D721Med (cell line): ENCODE results near the gene CST9.
"Not testable (repeated sequence)": the region's sequence is repeated elsewhere in the genome, so short reads cannot be mapped to it uniquely, and the experiment has no call there.

ENCODE experiments used
- DNase-seq: peaks from one replicate; pipeline ENCODE4 v3.0.0; 2011; ENCODE audit warnings: low spot score; ENCODE audit not compliant: insufficient read length
- FAIRE-seq: peaks from 2 replicates; lab custom pipeline; 2011; peaks lifted over from hg19 to GRCh38; lab: Jason Lieb, UNC
- TF ChIP-seq, protein P1 (sequence below): IDR thresholded peaks from 2 replicates; pipeline ENCODE4 v1.5.1; 2012; ENCODE audit warnings: mild to moderate bottlenecking, control low read depth; ENCODE audit not compliant: insufficient read depth; ENCODE audit errors: missing control alignments

CST9 gene

DNA sequence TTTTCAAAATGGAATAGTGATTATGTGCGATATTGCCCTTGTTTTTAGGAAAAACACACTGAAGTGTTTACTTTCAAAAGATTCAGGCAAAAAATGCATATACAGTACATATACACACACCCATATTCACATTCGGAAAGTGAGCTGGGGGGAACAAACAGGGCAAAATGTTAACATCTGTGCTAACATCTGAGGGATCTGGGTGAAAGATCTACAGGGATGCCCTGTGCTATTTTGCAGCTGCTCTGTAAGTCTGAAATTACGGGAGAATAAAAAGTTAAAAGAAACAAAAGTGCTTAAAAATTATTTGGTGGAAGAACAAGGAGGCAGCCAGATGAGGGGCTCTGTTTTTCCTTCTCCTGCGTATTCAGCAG lies 31.2 kb upstream of the CST9 start:
- no peak for DNase-seq
- no peak for FAIRE-seq
- TF ChIP-seq, protein P1, sequence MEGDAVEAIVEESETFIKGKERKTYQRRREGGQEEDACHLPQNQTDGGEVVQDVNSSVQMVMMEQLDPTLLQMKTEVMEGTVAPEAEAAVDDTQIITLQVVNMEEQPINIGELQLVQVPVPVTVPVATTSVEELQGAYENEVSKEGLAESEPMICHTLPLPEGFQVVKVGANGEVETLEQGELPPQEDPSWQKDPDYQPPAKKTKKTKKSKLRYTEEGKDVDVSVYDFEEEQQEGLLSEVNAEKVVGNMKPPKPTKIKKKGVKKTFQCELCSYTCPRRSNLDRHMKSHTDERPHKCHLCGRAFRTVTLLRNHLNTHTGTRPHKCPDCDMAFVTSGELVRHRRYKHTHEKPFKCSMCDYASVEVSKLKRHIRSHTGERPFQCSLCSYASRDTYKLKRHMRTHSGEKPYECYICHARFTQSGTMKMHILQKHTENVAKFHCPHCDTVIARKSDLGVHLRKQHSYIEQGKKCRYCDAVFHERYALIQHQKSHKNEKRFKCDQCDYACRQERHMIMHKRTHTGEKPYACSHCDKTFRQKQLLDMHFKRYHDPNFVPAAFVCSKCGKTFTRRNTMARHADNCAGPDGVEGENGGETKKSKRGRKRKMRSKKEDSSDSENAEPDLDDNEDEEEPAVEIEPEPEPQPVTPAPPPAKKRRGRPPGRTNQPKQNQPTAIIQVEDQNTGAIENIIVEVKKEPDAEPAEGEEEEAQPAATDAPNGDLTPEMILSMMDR, result no peak

- DNase-seq, result no peak
- no peak for FAIRE-seq
These were observed 30.6 kb upstream of the CST9 start for GRCh38 chr20:23636182-23636907.

GRCh38 chr20:23635768-23636090 lies 30.0 kb upstream of the CST9 start:
- DNase-seq, FAIRE-seq: not testable (repeated sequence)

More at GRCh38 chr20:23636182-23636907, 30.6 kb upstream of the CST9 start:
- TF ChIP-seq, protein P1, result no peak

DNA sequence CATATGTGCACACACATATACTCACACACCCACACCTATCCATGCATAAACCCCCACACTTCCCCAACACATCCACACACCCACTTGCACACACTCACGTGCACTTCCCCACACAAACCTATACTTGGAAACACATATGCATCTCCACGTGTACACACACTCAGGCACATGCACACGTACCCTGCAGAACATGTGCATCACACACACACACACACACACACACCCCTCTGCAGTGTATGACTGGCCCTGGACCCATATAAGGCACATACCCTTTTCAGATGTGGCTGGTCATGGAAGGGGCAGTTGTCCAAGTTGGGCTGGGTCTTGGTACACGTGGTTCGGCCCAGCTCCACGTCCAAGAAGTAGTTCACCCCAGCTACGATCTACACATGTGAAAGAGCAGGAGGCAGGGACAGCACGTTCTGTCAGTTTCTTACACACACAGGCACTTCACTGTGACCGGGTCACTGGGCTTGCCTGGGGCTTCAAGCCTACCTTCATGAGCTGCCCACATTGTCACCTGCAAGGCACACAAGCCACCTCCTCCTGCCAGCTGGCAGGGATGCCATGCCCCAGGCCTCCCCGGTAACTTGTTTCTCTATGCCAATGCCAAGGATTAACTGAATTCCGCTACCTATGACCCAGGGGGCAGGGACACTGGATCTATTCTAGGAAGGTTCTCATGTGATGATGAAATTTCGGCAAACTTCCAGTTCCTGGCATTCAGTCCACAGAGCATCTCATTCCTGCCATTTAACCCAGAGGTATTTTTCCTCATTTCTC lies 29.5 kb upstream of the CST9 start:
- DNase-seq, result no peak
- TF ChIP-seq, protein P1, result no peak
- FAIRE-seq, result no peak

- no peak for DNase-seq
- FAIRE-seq, result no peak
- TF ChIP-seq, protein P1, result no peak
These were observed 28.5 kb upstream of the CST9 start for GRCh38 chr20:23634044-23634801.

DNA sequence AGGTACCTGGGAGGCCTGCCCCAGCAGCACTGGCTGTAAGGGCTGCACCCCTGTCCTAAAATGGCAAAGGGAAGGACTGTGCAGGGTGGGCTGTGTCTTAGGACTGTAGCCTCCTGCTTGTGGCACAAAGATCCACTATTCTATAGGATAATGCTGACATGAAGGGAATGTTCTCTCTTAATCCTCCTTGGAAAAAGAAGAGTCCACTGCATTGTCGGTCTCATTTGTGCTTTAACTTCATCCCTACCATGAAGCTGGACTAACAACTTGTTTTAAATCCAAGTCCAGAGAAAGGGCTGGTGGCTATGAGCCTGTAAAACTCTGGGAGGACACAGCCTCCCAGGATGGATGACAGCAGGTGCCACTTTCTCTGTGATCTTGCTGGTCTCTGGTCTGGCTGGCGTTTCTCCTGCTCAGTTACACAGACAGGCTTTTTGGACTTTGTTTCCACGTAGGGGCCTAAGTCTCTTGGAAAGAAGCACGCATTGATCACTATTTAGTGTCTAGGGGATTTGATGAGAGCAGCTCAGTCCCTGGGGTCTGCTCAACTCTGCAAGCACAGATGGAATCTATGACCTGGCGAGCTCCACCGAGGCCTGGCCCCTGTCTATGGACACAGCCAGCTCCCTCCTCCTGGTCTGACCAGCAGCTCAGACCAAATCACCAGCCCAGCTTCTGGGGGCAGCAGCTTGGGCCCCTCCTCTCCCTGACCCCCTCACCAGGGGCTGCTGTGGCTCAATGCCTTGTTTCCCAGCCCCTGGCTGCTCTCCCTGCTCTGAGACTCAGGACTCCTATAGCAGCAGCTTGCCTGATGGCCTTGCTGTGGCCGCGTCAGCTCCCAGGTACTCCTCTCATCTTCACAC lies 27.2 kb upstream of the CST9 start:
- no peak for DNase-seq
- TF ChIP-seq, protein P1, result no peak
- FAIRE-seq, result no peak
